Vagina (tissue), 2 donors: ENCODE data around the gene CFD.

Experiments
- POLR2A ChIP-seq, 2 donors: fragments of 450-650 bp; IDR thresholded peaks; one replicate each; pipeline ENCODE4 v1.6.1; 2017; ENCODE audit warnings: antibody characterized with exemption in 2 of 2, mild to moderate bottlenecking in 2 of 2, moderate library complexity in 2 of 2
- POLR2AphosphoS5 ChIP-seq, 2 donors: sonication (generic); formaldehyde crosslinking; IDR thresholded peaks; one replicate each; pipeline ENCODE4 v1.9.0; 2017; ENCODE audit warnings: antibody characterized with exemption in 2 of 2, mild to moderate bottlenecking in 2 of 2, low read depth in 1 of 2; ENCODE audit not compliant: insufficient read depth in 1 of 2
- TF ChIP-seq, protein P1 (sequence below), 3 experiments: fragments of 450-650 bp in 2 of 3; fragments of 200-600 bp in 1 of 3; sonication (generic) in 1 of 3; IDR thresholded peaks; one replicate each; pipeline ENCODE4 v1.5.1; 2017 to 2019; ENCODE audit warnings: antibody characterized with exemption in 3 of 3, mild to moderate bottlenecking in 2 of 3, moderate library complexity in 2 of 3

DNA sequence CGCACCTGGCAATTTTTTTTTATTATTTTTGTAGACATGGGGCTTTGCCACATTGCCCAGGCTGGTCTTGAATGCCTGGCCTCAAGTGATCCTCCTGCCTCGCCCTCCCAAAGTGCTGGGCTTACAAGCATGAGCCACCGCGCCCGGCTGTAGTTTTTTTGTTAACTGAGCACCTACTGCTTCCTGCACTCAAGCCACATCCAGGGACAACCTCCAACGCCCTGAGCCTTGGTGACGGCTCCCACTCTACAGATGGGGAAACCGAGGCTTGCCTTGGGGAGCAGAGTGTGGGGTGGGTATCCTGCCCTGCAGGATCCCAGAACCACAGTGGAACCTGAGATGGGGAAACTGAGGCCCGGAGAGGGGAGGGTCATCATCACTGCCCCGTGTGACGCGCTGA is 4.3 kb upstream of the CFD start:
- TF ChIP-seq, protein P1, sequence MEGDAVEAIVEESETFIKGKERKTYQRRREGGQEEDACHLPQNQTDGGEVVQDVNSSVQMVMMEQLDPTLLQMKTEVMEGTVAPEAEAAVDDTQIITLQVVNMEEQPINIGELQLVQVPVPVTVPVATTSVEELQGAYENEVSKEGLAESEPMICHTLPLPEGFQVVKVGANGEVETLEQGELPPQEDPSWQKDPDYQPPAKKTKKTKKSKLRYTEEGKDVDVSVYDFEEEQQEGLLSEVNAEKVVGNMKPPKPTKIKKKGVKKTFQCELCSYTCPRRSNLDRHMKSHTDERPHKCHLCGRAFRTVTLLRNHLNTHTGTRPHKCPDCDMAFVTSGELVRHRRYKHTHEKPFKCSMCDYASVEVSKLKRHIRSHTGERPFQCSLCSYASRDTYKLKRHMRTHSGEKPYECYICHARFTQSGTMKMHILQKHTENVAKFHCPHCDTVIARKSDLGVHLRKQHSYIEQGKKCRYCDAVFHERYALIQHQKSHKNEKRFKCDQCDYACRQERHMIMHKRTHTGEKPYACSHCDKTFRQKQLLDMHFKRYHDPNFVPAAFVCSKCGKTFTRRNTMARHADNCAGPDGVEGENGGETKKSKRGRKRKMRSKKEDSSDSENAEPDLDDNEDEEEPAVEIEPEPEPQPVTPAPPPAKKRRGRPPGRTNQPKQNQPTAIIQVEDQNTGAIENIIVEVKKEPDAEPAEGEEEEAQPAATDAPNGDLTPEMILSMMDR (IDR thresholded peaks at IDR 0.05) = no peak
- TF ChIP-seq POLR2AphosphoS5 (IDR thresholded peaks at IDR 0.05; ENCODE audit: insufficient read depth in 1 of 2, low read depth in 1 of 2) = no peak
- TF ChIP-seq POLR2A (IDR thresholded peaks at IDR 0.05) = no peak
